Activated CD4-positive, alpha-beta T cell treated with anti-CD3 and anti-CD28 coated beads, Interleukin-2, amount 10 ng/mL, durations not matched to agents 7 days and 5 days (primary cell): Measurements from ENCODE around the gene RNF5. TPM values are rescaled to one million over a fixed set of nuclear protein-coding genes. Genes with fewer than 3 reads are reported as not detected.

ENCODE experiments used
- CTCF ChIA-PET: fragments of 350-600 bp; sonication (Branson Sonifier 250); formaldehyde crosslinking; loops from one replicate; lab custom pipeline; 2021; ENCODE audit warnings: antibody characterized with exemption; lab: Charles Lee
- POLR2A ChIA-PET: fragments of 350-600 bp; sonication (Branson Sonifier 250); formaldehyde crosslinking; loops from one replicate; lab custom pipeline; 2021; ENCODE audit warnings: antibody characterized with exemption; lab: Charles Lee
- DNase-seq: peaks from one replicate; pipeline ENCODE4 v3.0.0-alpha.2; 2020
- H3K27ac Mint-ChIP-seq: one replicate; pipeline ENCODE4 v1.8.0; 2021; ENCODE audit warnings: mild to moderate bottlenecking, moderate library complexity, mixed read lengths
- H3K27me3 Mint-ChIP-seq: one replicate; pipeline ENCODE4 v1.8.0; 2021; ENCODE audit warnings: mixed read lengths
- H3K36me3 Mint-ChIP-seq: one replicate; pipeline ENCODE4 v1.8.0; 2021; ENCODE audit warnings: low read depth, mixed read lengths
- H3K4me1 Mint-ChIP-seq: one replicate; pipeline ENCODE4 v1.8.0; 2021; ENCODE audit warnings: mixed read lengths
- H3K4me3 Mint-ChIP-seq: one replicate; pipeline ENCODE4 v1.8.0; 2021; ENCODE audit warnings: mild to moderate bottlenecking, moderate library complexity, mixed read lengths
- H3K9me3 Mint-ChIP-seq: one replicate; pipeline ENCODE4 v1.8.0; 2021; ENCODE audit warnings: mixed read lengths
- total RNA-seq, 2 experiments: library from RNA; stranded (reverse); gene quantifications; one replicate each; pipeline ENCODE4 v1.2.3, GENCODE V29; 2021

RNF5 gene
- total RNA-seq, 2 experiments from 2014 or later: 39.8 to 49.7 TPM

- CTCF ChIA-PET: interaction anchor here (0.6 kb wide), 1 partner anchor 28 kb away, joined by 3 read pairs; no protein-coding TSS in a partner anchor
- Mint-ChIP-seq H3K4me1 (peaks cover 31% of the 10 kb centered on the region), H3K27me3 (no peaks in the 10 kb centered on the region), H3K27ac (no peak overlapping the region), H3K4me3 (no peak overlapping the region), H3K36me3 (peaks cover 12% of the 10 kb centered on the region), H3K9me3 (no peaks in the 10 kb centered on the region)
- DNase-seq: no peak
- POLR2A ChIA-PET: no interaction called here
These were observed 7.0 kb upstream of the RNF5 start for GRCh38 chr6:32171234-32171633.

- H3K36me3 Mint-ChIP-seq: peaks cover 9% of the 10 kb centered on the region
- H3K4me1 Mint-ChIP-seq: peaks cover 46% of the 10 kb centered on the region
- H3K9me3 Mint-ChIP-seq: no peaks in the 10 kb centered on the region
- ChIA-PET CTCF (interaction anchor here (1.3 kb wide), 1 partner anchor 44 kb away, joined by 3 read pairs; no protein-coding TSS in a partner anchor), POLR2A (no interaction called here)
- H3K27me3 Mint-ChIP-seq: no peaks in the 10 kb centered on the region
- no peak for DNase-seq
- peak overlapping the region; percentile 4 for H3K27ac Mint-ChIP-seq
- no peak overlapping the region for H3K4me3 Mint-ChIP-seq
These were observed 5.0 kb upstream of the RNF5 start for GRCh38 chr6:32173051-32173727.

- Mint-ChIP-seq H3K9me3 (no peaks in the 10 kb centered on the region), H3K27me3 (no peaks in the 10 kb centered on the region), H3K36me3 (peaks cover 14% of the 10 kb centered on the region), H3K4me3 (peak overlapping the region; percentile 6), H3K4me1 (peaks cover 56% of the 10 kb centered on the region), H3K27ac (no peak overlapping the region)
- DNase-seq: no peak
- POLR2A ChIA-PET: no interaction called here
- CTCF ChIA-PET: no interaction called here
These were observed 3.8 kb upstream of the RNF5 start for GRCh38 chr6:32174416-32174815.

DNA sequence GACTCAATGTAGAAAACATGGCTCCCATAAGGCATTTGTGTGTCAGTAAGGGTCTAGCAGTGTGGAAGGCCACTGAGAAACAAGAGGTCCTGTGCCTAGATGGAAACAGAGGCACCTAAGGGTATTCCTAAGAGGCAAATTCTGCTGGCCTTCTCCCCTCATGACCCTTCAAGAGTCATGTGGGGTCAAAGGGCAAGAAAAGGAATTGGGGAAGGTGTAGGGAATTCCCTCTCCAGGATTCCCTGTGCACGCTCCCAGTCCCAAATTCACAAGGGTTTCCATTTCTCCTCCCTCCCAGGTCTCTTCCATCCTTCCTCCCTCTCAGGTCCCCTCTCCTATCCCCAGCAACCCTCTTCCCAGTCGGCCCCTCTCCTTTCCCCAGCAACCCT is 2.9 kb upstream of the RNF5 start:
- H3K4me1 Mint-ChIP-seq: peaks cover 61% of the 10 kb centered on the region

GRCh38 chr6:32175711-32176475 is 2.3 kb upstream of the RNF5 start, which contains the start of gene AGPAT1:
Gene AGPAT1, minus strand, starts transcription at chr6:32176084. Its CDS starts 4,588 bp downstream, at chr6:32171496.
- DNase-seq: peak; percentile 96
- Mint-ChIP-seq H3K27ac (peak within 1 kb of the TSS; percentile 89), H3K9me3 (no peaks in the 10 kb centered on the region), H3K4me3 (peak within 1 kb of the TSS; percentile 90), H3K36me3 (peaks cover 18% of the 10 kb centered on the region), H3K4me1 (peaks cover 67% of the 10 kb centered on the region), H3K27me3 (no peaks in the 10 kb centered on the region)
- POLR2A ChIA-PET: interaction anchor here (0.6 kb wide), 1 partner anchor 12 kb away, joined by 6 read pairs; no protein-coding TSS in a partner anchor
- CTCF ChIA-PET: interaction anchor here (0.5 kb wide), 1 partner anchor 14 kb away, joined by 3 read pairs; no protein-coding TSS in a partner anchor

More for the DNA sequence above, 2.9 kb upstream of the RNF5 start:
- H3K4me3 Mint-ChIP-seq: peak overlapping the region; percentile 90
- H3K9me3 Mint-ChIP-seq: no peaks in the 10 kb centered on the region
- peak overlapping the region; percentile 72 for H3K27ac Mint-ChIP-seq
- POLR2A ChIA-PET: no interaction called here
- no peak for DNase-seq
- H3K36me3 Mint-ChIP-seq: peaks cover 15% of the 10 kb centered on the region
- H3K27me3 Mint-ChIP-seq: no peaks in the 10 kb centered on the region
- CTCF ChIA-PET: no interaction called here

- CTCF ChIA-PET: interaction anchor here (1.3 kb wide), 1 partner anchor 58 kb away, joined by 4 read pairs; no protein-coding TSS in a partner anchor
- H3K36me3 Mint-ChIP-seq: peaks cover 21% of the 10 kb centered on the region
- POLR2A ChIA-PET: interaction anchor here (0.6 kb wide), 1 partner anchor 13 kb away, joined by 6 read pairs; no protein-coding TSS in a partner anchor
- H3K4me3 Mint-ChIP-seq: peak overlapping the region; percentile 90
- no peaks in the 10 kb centered on the region for H3K27me3 Mint-ChIP-seq
- H3K9me3 Mint-ChIP-seq: no peaks in the 10 kb centered on the region
- no peak for DNase-seq
- H3K4me1 Mint-ChIP-seq: peaks cover 70% of the 10 kb centered on the region
- H3K27ac Mint-ChIP-seq: peak overlapping the region; percentile 89
These were observed 1.6 kb upstream of the RNF5 start for GRCh38 chr6:32176476-32177182.

DNA sequence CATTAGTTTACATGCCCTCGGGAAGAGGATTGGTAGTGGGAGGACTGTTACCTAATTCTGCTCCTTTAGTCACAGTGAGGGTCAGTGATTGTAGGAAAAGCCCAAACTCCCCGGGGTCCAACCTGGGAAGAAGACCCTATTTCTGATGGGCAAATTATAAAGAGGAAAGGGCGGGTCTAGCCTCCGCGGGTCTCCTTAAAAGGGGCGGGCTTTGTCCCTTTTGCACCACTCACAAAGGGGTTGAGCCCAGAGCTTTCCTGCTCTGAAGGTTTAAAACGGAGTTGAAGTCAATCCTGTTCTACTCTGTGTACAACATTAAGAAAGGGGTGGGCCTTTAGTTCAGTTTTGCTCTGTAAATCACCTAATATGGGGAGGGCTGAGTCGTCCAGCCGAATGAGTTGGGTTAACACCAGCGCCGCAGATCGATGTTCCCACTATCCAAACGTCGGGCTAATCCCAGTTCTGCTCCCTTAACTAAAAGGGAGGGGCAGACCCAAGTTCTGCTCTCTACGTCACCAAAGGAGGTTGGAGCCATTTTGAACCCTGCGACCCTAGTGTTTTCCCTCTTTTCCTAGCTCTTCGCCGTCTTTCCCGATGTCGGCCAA is 920 bp upstream of the RNF5 start:
- peak overlapping the region; percentile 89 for H3K27ac Mint-ChIP-seq
- ChIA-PET CTCF (interaction anchor here (0.7 to 1.3 kb wide), 4 partner anchors 14 to 59 kb away, joined by 3 to 4 read pairs (median 3); no protein-coding TSS in a partner anchor), POLR2A (no interaction called here)
- no peaks in the 10 kb centered on the region for H3K27me3 Mint-ChIP-seq
- peaks cover 74% of the 10 kb centered on the region for H3K4me1 Mint-ChIP-seq
- no peaks in the 10 kb centered on the region for H3K9me3 Mint-ChIP-seq
- peak overlapping the region; percentile 90 for H3K4me3 Mint-ChIP-seq
- DNase-seq: peak; percentile 54
- H3K36me3 Mint-ChIP-seq: peaks cover 23% of the 10 kb centered on the region

DNA sequence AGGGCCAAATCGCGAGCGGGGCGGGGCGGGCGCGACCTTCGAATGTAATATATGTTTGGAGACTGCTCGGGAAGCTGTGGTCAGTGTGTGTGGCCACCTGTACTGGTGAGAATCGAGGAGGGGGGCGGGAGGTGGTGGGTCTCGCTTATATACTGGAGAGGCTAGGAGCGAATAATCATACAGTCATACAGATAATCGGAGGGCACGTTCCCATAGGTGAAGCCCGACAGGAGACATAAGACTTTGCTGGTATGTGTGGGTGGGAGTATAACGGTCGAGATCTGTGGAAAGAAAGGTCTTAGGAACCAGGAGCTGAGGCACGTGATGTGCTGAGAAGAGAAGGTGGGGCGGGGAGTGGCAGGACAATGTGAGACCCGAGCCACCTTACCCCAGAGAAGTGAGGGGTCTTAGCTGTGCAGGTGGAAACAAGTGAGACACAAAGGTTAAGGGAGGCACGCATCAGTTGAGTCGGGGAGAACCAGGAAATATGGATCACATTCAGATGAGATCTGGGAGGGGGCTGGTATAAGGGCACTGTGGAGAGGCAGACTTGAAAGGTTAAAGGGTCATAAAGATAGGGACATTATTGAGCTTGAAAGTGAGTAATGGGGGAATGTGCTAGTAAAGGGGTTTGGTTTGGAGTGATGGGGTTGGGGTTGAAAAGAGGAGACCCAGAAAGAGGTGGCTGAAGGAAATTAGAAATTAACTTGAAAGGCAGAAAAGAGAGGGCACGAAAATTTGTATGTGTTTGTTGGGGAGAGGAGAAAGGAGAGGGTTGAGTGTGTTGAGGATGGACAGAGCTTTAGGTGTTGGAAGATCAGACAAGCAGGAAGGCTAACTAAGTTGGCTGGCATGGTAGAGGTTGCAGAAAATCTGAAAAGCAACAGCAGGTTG is 589 bp downstream of the RNF5 start:
- peaks cover 27% of the 10 kb centered on the region for H3K36me3 Mint-ChIP-seq
- POLR2A ChIA-PET: no interaction called here
- peak overlapping the region; percentile 89 for H3K27ac Mint-ChIP-seq
- peak overlapping the region; percentile 90 for H3K4me3 Mint-ChIP-seq
- H3K9me3 Mint-ChIP-seq: no peaks in the 10 kb centered on the region
- H3K4me1 Mint-ChIP-seq: peaks cover 61% of the 10 kb centered on the region
- no peaks in the 10 kb centered on the region for H3K27me3 Mint-ChIP-seq
- CTCF ChIA-PET: interaction anchor here (0.6 to 1.9 kb wide), 6 partner anchors 12 to 1462 kb away, joined by 3 to 10 read pairs (median 4); partner anchors contain the start of genes GPSM3, MDC1 and PBX2
- DNase-seq: no peak

DNA sequence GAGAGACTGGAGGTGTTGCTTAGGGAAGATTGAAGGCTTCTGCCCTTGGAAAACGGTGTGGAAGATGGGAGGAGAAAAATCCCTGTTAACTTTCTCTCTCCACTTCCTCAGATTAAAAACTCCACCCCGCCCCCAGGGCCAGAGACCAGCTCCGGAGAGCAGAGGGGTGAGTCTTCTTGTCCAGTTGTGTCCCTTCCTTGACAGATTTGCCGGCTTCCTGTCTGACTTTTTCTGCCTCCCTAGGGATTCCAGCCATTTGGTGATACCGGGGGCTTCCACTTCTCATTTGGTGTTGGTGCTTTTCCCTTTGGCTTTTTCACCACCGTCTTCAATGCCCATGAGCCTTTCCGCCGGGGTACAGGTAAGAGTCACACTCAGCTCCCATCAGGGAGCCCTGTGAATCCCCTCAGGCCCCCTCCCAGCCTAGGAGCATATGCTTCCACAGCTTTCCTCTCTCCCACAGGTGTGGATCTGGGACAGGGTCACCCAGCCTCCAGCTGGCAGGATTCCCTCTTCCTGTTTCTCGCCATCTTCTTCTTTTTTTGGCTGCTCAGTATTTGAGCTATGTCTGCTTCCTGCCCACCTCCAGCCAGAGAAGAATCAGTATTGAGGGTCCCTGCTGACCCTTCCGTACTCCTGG is 1.7 kb downstream of the RNF5 start:
- H3K9me3 Mint-ChIP-seq: no peaks in the 10 kb centered on the region
- ChIA-PET CTCF (interaction anchor here (0.8 to 1.9 kb wide), 4 partner anchors 11 to 89 kb away, joined by 3 to 10 read pairs (median 5); partner anchors contain the start of genes GPSM3 and PBX2), POLR2A (no interaction called here)
- H3K4me1 Mint-ChIP-seq: peaks cover 53% of the 10 kb centered on the region
- peaks cover 31% of the 10 kb centered on the region for H3K36me3 Mint-ChIP-seq
- H3K27ac Mint-ChIP-seq: no peak overlapping the region
- no peaks in the 10 kb centered on the region for H3K27me3 Mint-ChIP-seq
- no peak for DNase-seq
- peak overlapping the region; percentile 39 for H3K4me3 Mint-ChIP-seq

DNA sequence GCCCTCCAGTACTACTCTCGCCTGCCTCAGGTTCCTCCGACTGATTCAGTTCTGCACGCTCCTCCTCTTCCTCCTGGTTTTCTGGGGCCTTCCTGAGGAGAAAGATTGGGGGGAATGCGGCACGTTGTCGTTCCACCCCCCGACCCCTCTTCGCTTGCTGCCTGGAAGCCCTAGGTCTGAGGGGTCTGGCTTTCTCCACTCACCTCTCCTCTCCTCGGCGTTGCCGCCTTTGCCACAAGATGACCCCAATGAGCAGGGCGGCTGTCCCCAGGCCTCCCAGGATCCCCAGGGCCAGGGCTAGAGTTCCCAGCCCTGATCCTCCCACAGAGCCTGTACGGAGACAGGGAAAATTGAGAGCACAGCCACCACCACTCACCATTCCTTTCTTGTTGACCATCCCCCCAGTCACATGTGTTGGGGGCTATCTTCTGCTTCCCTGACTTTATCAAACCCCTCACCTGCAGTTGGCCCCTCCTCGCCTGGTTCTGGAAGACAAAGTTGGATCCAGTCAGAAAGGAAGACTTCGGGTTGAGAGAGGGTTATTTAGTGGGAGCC is 3.0 kb downstream of the RNF5 start:
- no peaks in the 10 kb centered on the region for H3K9me3 Mint-ChIP-seq
- POLR2A ChIA-PET: no interaction called here
- DNase-seq: no peak
- H3K4me3 Mint-ChIP-seq: no peak overlapping the region
- no peak overlapping the region for H3K27ac Mint-ChIP-seq
- peaks cover 40% of the 10 kb centered on the region for H3K36me3 Mint-ChIP-seq
- CTCF ChIA-PET: interaction anchor here (1.8 to 2.3 kb wide), 2 partner anchors 9 to 14 kb away, joined by 6 to 8 read pairs; partner anchors contain the start of gene PBX2
- H3K4me1 Mint-ChIP-seq: peaks cover 55% of the 10 kb centered on the region
- no peaks in the 10 kb centered on the region for H3K27me3 Mint-ChIP-seq
